C1 segment of cervical spinal cord (tissue), 14 donors: ENCODE measurements around the gene APLF.

Source experiments
- DNase-seq, 14 donors: peaks; one replicate each; lab custom pipeline; 2025; lab: John Stamatoyannopoulos, UW

The APLF gene

DNA sequence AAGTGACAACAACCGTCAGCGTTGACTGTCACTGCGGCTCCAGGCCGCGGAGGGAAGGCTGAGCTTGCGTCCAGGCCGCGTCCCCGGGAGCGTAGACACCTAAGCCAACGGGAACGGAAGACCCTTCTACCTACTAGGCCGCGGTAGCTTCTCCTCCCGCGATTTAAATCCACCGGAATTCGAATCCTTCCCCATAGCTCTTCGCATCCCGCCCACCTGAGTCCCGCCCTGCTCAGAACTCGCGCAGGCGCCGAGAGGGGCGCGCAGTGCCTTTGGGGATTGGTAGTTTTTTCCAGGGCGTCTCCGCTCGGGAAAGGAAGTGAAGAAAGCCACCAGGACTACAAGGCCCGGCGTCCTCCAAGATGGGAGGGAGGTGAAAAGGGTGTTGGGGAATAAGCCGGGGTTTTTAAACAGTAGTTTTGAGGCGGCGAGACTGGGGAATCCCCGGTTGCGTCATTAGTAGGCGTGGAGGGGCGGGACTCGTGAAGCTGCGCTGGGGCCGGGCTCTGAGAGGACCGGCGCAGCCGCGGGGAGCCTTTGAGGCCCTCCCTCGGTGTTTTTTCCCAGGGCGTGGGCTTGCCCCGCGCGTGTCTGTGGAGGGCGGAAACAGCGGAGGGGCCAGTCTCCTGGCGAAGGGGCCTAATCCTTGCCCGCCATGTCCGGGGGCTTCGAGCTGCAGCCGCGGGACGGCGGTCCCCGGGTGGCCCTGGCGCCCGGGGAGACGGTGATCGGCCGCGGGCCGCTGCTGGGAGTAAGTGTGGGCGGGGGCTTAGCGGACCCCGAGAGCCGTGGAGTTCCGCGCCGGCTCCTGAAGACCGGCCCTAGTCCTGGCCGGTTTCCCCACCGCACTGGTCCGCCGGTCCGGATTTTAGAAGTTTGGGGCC lies at the start of gene APLF, which contains the start of gene FBXO48:
Gene APLF, plus strand, starts transcription at position 509 of the 884 bp plus-strand sequence. Its CDS starts 147 bp downstream, at position 656.
Gene FBXO48, minus strand, starts transcription at position 218 of the 884 bp plus-strand sequence. CDS start 2,149 bp downstream, outside the sequence.
- peak; percentile 85 to 98 (median 96) for DNase-seq

DNA sequence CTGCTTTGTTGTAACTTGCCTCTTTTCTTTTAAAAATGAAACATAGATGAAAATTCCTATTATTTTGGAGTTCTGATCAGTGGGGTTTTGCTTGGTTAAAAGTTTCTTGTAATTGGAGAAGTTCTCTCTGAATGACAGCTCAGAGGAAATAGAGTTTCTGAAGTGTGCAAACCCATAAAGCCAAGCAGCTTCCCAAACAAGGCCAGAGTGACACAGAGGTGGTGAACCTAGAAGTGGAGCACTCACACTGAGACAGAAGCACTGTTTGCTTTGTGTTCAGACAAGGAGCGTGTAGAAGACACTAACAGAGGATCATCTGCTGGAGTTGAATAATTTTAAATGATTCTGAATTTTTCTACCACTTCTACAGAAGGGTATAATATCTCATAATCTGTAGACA lies 49.5 kb upstream of the APLF start:
- DNase-seq, result no peak

DNA sequence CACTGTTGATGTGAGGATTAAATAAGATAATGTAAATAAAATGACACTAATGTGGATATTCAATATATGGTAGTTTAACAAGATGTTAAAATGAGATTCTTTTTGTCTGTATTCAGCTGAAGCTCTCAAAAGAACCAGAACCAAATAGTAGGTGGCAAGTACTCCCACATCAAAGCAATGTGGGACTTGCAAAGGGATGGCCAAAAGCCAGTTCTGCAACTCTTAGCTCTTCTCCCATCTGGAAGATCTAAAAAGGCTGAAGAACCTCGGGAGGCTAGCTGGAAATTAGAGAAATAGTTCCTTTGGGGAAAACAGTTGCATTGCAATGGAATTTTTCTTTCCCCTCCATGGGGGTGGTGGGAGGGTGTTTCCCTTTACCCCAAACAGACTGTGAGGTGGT lies 49.0 kb upstream of the APLF start:
- DNase-seq, result no peak

DNA sequence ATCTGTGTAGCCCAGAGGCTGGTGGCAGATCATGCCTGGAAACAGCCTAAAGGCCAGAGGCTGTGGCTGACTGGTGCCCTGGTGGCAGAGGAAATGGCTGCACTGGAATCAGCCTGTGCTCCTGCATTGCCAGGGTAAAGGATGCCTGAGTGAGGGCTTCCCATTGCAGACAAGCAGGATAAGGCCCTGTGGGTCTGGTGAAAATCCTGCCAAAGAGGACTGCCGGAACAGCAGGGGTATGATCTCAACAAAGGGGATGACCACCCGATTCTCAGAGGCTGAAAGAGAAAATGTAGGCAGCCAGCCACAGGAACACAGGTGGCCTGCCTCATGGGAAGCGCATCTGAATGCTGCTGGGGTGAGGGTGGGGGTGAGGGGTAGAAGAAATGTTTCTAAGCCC lies 48.5 kb upstream of the APLF start:
- DNase-seq, result no peak

GRCh38 chr2:68420254-68420910 lies 47.0 kb upstream of the APLF start:
- no peak for DNase-seq

- no peak for DNase-seq
Observed at GRCh38 chr2:68423966-68424650, 43.3 kb upstream of the APLF start.

GRCh38 chr2:68425503-68425902 lies 41.9 kb upstream of the APLF start:
- DNase-seq, result no peak

GRCh38 chr2:68426446-68426845 lies 40.9 kb upstream of the APLF start:
- DNase-seq, result no peak

DNA sequence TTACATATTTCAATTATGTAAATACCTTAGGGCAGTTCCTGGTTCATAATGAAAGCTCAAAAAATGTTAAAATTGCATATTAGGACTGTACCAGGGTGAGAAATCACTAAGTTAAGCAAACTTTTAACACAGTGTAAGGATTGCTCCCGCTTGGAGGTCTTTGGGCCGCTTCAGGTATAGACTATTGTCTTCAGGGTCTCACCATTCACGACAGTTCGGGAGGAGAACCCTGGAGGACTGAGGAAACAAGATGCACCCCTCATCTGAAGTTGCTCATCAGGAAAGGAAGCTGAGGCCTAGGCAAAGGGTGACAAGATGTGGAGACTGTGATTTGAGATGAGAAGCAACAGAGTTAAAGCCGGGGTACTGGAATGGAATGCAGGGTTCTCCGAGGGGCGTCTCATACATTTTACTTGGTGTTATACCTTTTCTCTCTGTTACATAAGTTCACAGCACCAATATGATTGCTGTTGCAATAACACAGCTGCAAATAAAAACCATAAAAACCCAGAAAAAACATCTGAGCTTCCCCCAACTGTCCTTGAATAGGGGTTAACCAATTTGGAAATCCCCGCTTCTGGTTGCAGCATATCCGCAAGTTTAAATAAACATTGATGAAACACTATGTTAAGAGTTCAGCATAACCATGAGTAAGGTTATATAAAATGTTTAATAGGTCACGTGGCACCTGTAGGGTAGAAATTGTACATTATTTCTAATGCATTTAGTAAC lies 40.4 kb upstream of the APLF start:
- no peak for DNase-seq

DNA sequence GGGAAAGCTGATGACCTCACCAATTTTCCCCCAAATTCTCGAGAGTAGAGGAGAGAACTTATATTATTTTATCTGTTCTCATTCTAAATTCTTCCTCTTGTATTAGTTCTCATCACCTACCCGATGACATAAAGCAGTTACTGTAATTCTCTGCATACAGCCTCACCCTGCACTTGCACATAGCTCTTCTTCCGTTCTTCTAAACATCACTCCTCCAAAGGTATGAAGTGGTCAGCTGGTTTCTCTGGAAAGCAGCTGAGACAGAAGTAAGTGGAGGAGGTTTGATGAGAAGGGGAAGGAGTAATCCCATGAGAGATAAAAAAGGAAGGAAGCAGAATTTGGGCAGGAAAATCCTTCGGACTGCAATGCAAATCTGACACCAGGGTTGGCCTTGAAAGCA lies 39.3 kb upstream of the APLF start:
- DNase-seq, result no peak

- DNase-seq, result no peak
Observed at GRCh38 chr2:68428746-68429145, 38.6 kb upstream of the APLF start.

GRCh38 chr2:68429311-68429826 lies 38.0 kb upstream of the APLF start:
- no peak for DNase-seq

DNA sequence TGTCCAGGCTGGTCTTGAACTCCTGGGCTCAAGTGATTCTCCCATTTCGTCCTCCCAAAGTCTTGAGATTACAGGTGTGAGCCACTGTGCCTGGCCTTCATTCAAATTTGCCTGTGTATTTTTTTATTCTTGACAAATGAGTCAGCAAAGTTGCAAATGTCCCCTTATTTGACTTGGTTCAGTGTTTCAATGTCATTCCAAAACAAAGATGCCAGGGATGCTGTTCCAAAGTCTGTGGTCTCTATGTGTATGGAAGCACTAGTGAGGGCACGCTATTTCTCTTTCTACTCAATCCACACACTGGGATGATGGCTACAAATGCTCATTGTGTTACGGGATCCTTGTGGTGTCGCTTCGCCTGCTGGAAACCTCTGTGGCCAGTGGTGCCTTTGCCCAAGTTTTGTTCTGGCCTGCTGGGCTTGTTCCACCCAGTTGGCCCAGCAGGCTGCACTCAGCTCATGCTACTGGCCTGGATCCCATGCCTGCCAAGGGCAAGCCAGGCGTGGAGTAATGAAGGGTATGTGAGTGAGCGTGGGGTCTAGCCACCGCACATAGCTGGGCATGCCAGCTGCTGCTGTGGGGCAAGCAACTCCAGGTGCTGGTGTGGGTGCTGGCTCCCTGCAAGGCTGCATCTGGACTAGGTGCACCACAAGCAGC lies 35.9 kb upstream of the APLF start:
- DNase-seq, result no peak

GRCh38 chr2:68432696-68433658 lies 34.4 kb upstream of the APLF start:
- no peak for DNase-seq

- DNase-seq, result no peak
Observed at GRCh38 chr2:68434981-68435380, 32.4 kb upstream of the APLF start.

- peak in 1 of 14 donors; percentile 60 for DNase-seq
Observed at GRCh38 chr2:68435615-68436014, 31.8 kb upstream of the APLF start.

DNA sequence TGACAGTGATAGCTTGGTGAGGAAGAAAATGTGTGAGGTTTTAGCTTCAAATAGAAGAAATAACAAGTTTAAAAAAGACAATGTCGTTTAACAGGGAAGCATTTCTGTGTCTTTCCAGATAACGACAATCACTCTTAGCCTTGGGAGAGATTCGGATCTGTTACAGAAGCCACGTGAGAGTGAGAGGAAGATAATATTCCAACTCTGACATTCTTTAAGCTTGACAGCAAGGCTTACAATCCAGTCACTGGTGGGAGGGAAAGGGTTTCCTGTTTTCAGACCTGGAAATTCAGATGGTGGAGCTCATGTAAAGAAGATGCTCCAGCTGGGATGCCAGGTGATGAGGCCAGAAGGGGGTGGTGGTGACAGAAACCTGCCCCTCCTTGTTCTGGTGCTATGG lies 31.1 kb upstream of the APLF start:
- peak in 1 of 14 donors; percentile 49 for DNase-seq

GRCh38 chr2:68438455-68439303 lies 28.7 kb upstream of the APLF start:
- DNase-seq, result no peak
